Measurements from ENCODE around the gene STK26.

DNA sequence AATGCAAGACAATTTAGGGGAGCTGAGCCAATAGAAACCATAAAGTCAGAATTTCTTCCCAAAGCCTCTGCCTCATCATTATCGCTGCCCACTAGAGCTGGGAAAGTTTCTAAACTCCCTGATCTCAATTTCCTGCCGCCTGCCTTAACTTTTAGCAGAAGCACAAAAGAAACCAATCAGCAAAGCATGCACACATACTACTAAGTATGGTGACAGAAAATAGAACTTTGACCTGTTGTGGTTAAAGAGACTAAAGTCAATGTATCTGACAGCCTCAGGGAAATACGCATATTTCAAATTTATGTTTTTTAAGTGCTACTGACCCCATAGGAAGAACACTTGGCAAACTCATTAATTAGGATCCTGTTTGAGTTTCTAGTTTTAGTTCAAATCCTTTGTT lies 10.1 kb downstream of the STK26 start:
- TF ChIP-seq CTCF (IDR thresholded peaks at IDR 0.05) = no peak
- no peak for TF ChIP-seq POLR2A (IDR thresholded peaks at IDR 0.05)

Data from adrenal gland (tissue), 5 donors.